GM15510 (cell line): Measurements from ENCODE around the gene ZNF747.

ENCODE experiments used
- POLR2A ChIP-seq: IDR thresholded peaks from 3 replicates; pipeline ENCODE4 v1.6.1; 2011; ENCODE audit warnings: borderline replicate concordance; ENCODE audit not compliant: insufficient read length; ENCODE audit errors: extremely low read depth

The ZNF747 gene

GRCh38 chr16:30534368-30535105, at the start of gene ZNF747:
Gene ZNF747, minus strand, starts transcription at chr16:30534858. Its CDS starts 179 bp downstream, at chr16:30534679.
- TF ChIP-seq POLR2A, result peak; percentile 78

- TF ChIP-seq POLR2A, result no peak
Observed at GRCh38 chr16:30582611-30583340, 48.1 kb upstream of the ZNF747 start.

GRCh38 chr16:30581457-30581856, 46.8 kb upstream of the ZNF747 start:
- TF ChIP-seq POLR2A, result no peak

- TF ChIP-seq POLR2A, result no peak
Observed at GRCh38 chr16:30574678-30575077, 40.0 kb upstream of the ZNF747 start.

- peak; percentile 58 for TF ChIP-seq POLR2A
Observed at GRCh38 chr16:30571445-30572322, 37.0 kb upstream of the ZNF747 start, which contains the start of gene ZNF688. Gene ZNF688, minus strand, starts transcription at chr16:30571714. Its CDS starts 85 bp downstream, at chr16:30571629.

GRCh38 chr16:30570636-30571444, 36.2 kb upstream of the ZNF747 start:
- no peak for TF ChIP-seq POLR2A

- TF ChIP-seq POLR2A, result no peak
Observed at GRCh38 chr16:30569746-30570635, 35.3 kb upstream of the ZNF747 start.

GRCh38 chr16:30569281-30569680, 34.6 kb upstream of the ZNF747 start:
- TF ChIP-seq POLR2A, result no peak

- no peak for TF ChIP-seq POLR2A
Observed at GRCh38 chr16:30567991-30568638, 33.5 kb upstream of the ZNF747 start.

GRCh38 chr16:30567160-30567990, 32.7 kb upstream of the ZNF747 start:
- TF ChIP-seq POLR2A, result no peak

- TF ChIP-seq POLR2A, result no peak
Observed at GRCh38 chr16:30566531-30566930, 31.9 kb upstream of the ZNF747 start.

GRCh38 chr16:30565984-30566383, 31.3 kb upstream of the ZNF747 start:
- no peak for TF ChIP-seq POLR2A
